GM18502 (cell line): ENCODE data around the gene IGDCC3.
A peak's percentile ranks its signal among the peaks of the same experiment; 100 is the strongest.

Source experiments
- ATAC-seq: cut with Tn5 transposase; IDR thresholded peaks from one replicate; pipeline ENCODE4 v1.9.1; 2021; ENCODE audit warnings: mild to moderate bottlenecking; ENCODE audit not compliant: unreplicated experiment, poor library complexity

The IGDCC3 gene

DNA sequence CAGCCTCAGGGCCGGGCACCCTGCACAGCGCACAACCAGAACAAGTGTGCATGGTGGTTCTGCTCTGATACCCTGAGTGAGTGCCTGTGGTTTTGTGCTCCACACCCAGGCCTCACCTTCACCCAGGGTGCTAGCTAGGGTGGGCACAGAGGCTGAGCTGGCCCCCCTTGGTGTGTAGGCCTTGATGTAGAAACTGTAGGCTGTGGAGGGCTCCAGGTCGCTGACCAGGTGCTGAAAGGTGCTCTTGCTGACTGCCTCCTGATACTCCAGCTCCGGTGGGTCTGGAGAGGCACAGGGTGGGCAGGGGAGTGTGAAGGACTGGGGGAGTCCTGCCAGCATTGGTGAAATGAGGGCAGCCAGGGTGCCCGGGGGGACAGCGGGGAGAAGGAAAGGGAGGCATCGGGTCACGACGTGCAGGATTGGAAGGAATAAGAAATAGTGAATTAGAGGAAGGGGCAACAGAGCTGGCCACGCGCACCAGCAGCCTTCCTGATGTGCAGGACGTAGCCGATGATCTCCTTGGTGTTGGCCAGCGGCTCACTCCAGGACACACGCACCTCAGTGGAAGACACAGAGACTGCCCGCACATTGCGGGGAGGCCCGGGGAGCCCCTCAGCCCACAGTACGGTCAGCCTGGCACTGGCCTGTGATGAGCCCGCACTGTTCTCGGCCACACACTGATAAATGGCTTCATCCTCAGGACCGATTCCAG lies 46.7 kb downstream of the IGDCC3 start:
- ATAC-seq, result no peak

DNA sequence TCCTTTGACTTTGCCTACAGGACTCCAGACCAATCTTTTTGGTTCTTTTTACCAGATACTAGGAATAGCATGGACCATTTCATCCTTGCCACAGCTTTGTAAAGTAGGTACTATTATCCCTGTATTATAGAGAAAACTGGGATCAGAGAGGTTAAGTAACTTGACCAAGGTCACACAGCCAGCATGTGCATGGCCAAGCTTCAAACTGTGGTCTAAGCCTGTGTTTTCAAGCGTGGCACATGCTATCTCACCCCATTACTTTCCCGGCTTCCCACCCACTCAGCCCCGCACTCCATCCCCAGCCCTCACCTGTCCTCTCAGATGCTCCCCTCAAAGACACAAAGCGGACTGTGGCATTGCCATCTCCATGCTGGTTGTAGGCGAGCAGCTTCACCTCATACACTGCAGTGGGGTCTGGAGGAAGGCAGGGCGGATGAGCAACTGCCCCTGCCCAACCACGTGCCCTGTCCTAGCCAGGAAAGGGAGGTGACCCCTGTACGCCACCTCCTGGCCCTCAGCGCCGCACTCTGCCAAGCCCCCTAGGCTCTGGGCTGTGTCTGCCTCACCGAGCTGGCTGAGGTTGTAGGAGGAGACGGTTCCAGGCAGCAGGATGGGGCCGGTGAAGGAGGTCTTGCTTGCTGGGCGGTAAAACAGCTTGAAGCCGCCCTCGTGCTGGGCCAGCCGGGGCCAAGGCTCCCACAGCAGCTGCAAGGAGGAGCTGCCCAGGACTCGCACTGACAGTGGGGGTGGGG lies 47.6 kb downstream of the IGDCC3 start:
- no peak for ATAC-seq

DNA sequence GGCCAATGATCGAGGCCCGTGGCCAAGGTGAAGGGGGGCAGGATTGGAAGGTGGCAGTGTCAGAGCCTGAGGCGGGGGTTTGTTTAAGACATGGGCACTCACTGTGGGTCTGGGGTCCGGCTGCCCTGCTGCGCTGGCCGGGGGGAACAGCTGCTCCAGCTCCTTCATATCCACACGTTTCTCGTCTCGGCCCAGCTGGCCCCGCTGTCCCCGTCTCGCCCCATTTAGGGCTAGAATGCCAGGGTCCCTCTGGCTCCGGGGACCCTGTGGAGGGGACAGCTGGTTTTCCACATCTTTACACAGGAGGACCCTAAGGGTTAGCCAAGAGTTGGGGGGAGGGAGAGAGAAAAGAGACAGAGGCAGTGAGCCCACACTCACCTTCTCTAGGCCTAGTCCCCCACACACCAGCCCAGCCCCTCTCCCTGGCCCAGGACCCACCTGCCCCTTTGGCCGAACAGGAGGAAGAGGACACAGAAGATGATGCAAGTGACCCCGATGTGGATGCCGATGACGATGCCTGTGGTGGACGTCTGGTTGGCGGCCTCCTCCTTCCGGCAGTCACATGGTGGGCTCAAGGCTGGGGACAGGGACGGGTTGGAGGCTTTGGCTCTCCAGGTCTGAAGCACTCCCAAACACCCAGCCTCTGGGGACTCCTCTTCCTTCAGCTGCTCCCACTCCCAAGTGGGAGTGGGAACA lies 48.4 kb downstream of the IGDCC3 start:
- no peak for ATAC-seq

- no peak for ATAC-seq
Measured at GRCh38 chr15:65328506-65329287, 49.1 kb downstream of the IGDCC3 start.

GRCh38 chr15:65327651-65328393 lies 50.0 kb downstream of the IGDCC3 start:
- ATAC-seq, result no peak

DNA sequence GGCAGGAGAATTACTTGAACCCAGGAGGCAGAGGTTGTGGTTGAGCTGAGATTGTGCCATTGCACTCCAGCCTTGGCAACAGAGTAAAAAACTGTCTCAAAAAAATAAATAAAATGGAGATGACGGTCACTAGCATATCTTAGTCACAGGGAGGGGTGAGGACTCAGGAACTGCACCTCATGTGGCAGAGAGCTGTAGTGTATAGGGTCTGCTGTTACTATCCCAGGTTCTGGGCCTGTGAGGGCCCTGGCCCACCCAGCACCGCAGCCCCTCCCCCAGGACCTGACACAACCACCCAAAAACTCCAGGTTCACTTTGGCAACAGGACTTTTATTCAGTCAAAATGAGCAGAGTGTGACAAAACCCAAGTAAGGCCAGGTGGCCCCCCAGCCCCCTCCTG lies 51.0 kb downstream of the IGDCC3 start:
- ATAC-seq, result no peak

GRCh38 chr15:65326117-65326526 lies 51.7 kb downstream of the IGDCC3 start:
- ATAC-seq, result no peak

DNA sequence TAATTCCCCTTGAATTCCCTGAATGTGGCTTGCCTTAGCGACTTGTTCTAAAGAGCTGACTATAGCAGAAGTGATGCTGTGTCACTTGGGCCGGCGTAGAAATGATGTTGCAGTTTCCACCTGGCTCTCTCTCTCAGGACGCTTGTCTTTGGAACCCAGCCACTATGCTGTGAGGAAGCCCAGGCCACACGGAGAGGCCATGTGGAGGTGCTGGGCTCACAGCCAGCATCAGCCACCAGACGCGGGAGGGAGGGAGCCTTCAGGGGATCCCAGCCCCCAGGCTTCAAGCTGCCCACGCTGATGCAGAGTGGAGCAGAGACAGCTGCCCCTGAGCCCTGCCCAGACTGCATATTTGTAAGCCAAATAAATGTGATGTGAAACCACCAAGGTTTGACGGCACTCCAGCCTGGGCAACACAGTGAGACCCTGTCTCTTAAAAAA lies 54.7 kb downstream of the IGDCC3 start:
- no peak for ATAC-seq

DNA sequence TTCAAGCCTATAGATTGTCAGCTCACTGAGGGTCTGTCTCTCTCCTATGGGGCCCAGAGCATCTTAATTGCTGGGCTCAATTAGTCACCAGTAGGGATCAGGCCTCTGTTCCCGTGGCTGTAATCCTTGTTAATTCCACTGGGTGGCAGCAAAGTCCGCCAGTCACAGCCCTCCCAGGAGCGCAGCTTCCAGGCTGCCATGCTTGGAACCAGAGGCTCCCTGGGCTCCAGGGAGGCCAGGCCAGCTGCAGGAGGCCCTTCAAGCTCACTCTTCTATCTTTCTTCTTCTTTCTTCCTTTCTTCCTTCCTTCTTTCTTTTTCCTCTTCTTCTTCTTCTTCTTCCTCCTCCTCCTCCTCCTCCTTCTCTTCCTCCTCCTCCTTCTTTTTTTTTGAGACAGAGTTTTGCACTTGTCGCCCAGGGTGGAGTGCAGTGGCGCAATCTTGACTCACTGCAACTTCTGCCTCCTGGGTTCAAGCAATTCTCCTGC lies 58.9 kb downstream of the IGDCC3 start:
- ATAC-seq, result peak; percentile 55

DNA sequence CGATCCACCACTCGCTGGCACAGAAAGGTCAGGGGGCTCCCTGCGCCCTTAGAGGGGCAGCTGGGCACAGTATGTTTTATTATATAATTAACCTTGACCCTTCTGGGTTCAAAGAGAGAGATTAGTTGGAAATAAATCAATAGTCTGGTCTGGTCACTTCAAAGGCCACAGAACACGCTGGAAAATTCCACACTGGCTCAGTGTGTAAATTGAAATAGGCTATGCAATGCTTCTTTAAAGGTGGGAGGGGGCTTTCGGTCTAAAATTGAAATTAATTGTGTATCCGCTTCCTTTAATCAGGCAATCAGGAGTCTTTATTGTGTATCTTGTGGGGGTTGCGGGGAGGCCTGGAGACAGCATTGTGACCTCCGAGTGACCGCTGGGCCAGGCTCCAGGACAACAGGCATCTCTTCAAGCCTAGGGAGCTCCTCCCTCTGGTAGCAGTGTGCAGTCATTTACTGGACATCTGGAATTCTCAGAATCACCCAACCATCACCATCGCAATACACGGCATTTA lies 65.3 kb downstream of the IGDCC3 start:
- no peak for ATAC-seq

DNA sequence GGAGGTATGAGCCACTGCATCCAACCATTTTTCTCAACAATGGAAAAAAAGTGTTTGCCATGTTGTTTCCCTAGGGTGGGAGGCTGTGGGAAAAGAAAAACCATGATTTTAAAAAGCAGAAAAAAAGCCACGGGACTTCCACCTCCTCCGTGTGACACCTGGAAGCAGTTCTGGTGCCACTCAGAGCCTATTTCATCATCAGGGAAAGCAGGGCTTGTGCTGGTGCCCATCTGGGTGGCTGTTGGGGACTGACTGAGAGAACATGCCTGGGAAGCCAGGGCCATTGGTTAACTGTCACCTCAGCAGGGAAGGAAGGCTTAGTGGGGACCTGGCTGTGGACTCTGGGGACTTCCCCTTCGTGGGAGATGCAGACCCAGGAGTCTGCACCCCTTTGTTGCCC lies 66.0 kb downstream of the IGDCC3 start:
- ATAC-seq, result no peak

GRCh38 chr15:65310431-65311137 lies 67.2 kb downstream of the IGDCC3 start:
- ATAC-seq, result no peak

DNA sequence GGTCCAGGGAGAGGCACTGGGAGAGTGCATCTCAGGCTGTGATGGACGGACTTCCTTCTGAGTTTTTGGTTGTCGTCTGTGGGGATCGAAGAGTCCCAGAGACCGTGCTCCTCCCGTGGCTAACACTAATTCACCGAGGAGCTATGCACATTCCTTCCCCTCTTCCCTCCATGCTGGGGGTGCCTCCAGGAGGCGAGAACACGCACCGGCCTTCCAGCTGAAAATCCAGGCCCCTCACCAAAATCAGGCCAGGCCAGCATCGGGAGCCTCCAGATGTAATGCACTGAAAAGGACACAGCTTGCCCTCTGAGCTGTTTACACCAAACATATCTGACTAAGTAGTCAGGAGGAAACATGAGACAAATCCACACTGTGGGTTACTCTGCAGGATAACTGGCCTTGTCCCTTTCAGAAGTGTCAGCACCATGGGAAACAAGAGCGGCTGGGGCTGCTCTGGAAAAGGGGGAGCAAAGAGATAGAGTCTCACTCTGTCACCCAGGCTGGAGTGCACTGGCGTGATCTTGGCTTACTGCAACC lies 67.9 kb downstream of the IGDCC3 start:
- no peak for ATAC-seq

GRCh38 chr15:65307978-65308377 lies 69.8 kb downstream of the IGDCC3 start:
- ATAC-seq, result no peak

- no peak for ATAC-seq
Measured at GRCh38 chr15:65306551-65306950, 71.3 kb downstream of the IGDCC3 start.

- no peak for ATAC-seq
Measured at GRCh38 chr15:65305776-65306175, 72.0 kb downstream of the IGDCC3 start.

DNA sequence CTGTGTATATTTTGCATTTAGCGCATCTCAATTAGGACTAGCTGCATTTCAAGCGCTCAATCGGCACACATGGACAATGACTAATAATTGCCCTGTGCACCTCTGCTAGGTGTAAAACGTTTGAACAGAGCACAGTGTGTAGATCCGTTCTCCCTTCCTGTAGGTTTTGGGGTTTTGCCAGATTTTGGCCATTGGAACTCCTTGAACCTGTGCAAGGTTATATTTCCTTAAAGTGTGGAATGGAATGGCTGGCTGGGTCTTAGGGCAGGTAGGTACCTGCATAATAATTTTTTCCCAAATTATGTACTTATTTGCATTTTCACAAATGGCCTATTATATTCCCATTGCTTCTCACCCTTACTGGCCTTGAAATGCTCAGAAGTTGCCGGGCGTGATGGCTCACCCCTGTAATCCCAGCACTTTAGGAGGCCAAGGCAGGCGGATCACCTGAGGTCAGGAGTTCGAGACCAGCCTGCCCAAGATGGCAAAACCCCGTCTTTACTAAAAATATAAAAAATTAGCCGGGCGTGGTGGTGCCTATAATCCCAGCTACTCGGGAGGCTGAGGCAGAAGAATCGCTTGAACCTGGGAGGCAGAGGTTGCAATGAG lies 72.5 kb downstream of the IGDCC3 start:
- ATAC-seq, result peak; percentile 36
